Amniotic epithelial cell (primary cell): Measurements from ENCODE around the gene MALRD1.
A peak's percentile ranks its signal among the peaks of the same experiment; 100 is the strongest.

Experiments used
- DNase-seq: peaks from one replicate; pipeline ENCODE4 v3.0.0-alpha.2; 2010; ENCODE audit warnings: low read depth

MALRD1 gene

DNA sequence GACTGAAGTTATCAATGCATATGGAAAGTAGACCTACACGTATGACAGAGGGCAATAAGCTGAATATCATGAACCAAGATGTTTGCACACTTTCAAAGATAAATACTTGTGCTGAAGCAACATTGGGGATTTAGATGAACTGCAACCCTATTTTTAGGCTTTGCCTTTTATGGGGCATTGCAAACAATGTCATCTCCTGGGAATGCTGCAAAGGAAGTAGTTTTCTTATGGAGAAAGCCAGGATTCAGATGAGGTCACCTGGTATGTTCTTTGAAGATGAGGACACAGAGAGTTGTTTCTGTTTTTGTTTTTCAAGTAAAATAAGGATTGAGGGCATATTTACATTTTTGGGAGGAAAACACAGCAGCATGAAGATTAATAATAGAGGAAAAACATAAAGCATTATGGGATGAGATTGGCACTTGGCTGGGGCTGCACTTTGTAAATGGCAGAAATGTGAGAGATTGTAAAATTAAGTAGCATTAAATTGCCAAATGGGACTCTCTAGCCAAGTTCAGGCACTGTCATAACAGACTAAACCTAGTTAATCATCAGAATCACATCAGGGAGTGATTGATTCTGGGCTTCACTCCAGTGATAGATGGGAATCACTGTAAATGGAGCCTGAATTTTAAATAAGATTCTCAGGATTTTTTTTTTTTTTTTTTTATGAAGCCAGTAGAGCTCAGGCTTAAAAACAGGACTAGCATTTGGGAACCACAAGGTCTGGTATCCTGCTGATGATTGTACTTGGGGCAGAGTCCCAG, 63.1 kb downstream of the MALRD1 start:
- DNase-seq, result peak; percentile 1

DNA sequence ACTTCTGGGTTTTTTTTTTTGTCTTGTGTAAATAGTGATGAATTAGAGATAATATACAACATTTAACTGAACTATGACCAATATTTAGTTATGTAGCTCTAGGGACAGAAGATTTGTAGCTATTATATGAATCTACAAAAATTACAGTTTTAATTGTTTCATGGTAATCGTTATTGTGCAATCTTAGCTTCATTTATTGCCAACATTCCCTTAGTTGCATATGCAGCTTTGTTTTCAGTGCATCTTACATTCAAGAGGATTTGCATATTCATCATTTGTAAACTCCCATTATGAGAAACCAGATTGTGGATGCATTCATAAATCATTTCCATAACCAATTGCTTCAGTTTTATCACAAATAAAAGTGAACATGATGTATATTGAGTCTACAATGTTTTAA, 68.8 kb downstream of the MALRD1 start:
- DNase-seq, result no peak

DNA sequence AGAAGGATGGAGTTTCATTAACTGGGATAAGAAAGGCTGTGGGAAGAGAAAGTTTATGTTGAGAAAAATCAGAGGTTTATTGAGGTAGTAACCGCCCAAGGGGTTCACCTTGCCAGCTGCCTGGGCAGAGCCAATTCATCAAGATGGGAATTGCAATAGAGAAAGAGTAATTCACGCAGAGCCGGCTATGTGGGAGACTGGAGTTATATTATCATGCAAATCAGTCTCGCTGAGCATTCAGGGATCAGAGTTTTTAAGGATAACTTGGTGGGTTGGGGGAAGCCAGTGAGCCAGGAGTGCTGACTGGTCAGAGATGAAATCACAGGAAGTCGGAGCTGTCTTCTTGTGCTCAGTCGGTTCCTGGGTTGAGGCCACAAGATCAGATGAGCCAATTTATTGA, 70.6 kb downstream of the MALRD1 start:
- DNase-seq, result no peak

DNA sequence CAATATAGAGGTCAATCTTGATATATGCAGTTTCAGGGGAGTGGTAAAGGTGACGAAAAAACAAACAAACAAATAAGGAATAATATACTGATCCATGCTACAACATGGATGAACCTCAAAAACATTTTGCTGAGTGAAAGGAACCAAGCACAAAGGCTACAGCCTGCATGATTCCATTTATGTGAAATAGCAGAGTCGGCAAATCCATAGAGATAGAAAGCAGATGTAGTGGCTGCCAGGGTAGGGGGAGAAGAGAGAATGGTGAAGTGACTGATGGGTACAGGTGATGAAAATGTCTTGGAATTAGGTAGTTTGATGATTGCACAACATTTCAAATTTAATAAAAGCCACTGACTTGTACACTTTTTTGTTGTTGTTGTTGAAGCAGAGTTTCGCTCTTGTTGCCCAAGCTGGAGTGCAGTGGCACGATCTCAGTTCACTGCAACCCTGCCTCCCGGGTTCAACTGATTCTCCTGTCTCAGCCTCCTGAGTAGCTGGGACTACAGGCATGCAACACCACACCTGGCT, 71.8 kb downstream of the MALRD1 start:
- no peak for DNase-seq

DNA sequence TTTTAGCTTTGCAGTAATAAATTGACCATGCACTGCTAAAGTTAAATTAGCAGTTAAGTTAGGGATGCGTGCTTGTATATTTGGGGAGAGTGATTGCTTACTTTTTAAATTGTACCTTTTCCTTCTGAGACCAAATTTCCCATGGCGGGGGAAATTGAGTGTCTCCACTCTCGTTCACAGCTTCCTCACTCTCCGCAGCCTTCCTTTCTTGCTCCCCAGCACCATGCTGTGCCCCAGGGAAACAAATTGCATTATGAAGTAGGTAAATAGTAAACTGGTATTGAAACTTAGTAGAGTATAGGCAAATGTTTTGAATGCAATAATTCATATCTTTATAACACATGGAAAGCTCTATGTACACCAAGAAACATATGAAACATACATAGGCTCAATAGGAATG, 85.4 kb downstream of the MALRD1 start:
- DNase-seq, result no peak

DNA sequence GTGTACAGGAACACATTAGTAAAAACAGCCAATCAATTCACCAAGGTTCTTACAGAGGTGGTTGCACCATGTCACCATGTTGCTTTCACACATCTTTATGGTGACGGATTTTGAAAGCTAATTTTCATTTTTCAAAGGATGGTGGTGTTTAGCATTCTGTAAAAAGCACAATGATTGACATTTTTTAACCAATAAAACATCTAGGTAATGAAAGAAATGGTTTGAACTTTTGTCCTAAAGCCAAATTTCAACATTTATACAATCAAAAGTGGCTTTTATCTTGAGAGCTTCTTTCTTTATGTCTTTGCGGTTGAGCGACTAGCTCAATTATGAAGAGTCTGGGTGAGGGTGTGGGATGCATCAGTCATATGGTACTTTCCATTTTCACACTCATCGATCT, 94.4 kb downstream of the MALRD1 start:
- no peak for DNase-seq

DNA sequence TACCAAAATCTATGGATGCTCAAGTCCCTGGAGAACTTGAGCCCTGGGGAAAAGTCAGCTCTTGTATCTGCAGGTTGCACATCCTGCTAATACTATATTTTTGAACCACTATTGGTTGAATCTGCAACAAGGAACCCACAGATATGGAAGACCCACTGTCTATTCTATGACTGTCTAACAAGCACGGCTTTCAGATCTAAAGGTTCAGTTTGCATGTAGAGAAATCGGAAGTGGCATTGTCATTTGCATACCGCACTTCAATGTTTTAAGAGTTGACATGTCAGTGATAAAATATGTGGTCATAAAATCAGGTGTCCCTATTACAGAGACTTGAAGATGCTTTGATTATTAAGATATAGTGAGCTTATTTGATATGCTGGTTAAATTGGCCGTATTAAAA, 95.6 kb downstream of the MALRD1 start:
- DNase-seq, result no peak

DNA sequence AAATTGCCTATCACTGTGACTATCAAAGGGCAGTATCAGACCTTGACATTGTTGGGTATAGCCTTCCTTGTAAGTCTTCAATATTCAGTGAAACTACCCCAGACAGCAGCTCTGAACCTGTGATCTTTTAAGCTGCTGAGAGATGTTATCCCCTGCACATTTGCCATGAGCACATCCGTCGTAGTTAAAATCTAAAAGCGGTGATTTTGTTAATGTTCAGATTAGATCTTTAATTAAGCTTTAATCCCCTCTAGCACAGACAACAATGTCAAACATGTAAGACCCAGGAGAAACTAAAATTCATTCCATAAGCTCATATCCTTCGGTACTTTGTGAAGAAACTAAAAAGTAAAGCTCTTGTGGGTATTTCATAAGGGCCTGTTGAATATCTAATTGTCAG, 105.8 kb downstream of the MALRD1 start:
- DNase-seq, result no peak

DNA sequence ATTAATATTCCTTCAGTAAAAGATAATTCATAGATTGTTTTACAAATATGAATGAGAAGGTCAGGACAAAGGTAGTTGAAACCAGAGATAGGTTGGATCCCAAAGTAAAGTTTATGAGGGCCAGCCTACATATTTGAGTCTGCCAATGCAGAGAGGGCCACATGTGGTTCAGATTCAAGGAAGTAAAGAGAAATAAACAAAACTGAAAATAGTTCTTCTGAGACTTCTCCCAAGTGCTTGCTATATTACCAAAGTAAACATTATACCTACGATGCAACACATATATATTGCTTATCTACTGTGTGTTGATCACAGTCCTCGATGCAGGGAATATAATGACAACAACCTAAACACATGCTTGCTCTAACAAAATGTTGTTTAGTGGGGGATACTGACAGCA, 109.8 kb downstream of the MALRD1 start:
- DNase-seq, result no peak

DNA sequence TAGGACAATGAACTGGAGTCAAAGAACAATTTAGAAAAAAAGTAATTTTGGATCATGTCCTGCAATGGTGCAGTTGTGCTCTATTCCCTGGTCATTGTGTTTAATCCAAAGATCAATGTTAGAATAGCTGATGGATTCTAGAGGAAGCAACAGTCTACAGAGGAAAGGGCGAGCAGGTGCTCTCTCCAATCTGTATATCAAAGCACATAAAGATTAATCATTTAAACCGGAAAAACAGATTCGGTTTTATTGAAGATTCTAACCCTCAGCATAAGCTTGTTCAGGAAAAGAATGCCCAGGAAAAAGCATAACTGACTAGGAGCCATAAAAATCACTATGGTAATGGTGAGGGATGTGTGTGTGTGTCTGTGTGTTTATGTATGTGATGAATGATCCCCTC, 110.3 kb downstream of the MALRD1 start:
- DNase-seq, result no peak

DNA sequence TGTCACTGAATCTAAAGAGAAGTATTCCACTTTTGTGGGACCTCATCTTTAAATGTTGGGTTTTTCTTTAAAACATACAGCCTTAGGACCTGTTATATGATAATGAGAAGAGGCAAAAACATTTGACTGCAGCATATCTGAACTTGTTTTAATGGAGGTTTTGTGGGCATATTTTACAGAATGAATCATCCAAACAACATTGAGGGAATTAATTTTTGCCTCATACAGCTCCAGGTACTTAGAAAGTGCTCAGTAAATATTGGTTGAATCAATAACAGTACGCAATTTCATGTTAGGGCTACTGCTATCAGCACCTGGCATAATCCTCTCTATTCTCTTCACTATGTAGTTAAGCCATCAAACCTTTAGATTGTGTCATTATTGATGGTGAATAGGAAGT, 115.9 kb downstream of the MALRD1 start:
- DNase-seq, result no peak

DNA sequence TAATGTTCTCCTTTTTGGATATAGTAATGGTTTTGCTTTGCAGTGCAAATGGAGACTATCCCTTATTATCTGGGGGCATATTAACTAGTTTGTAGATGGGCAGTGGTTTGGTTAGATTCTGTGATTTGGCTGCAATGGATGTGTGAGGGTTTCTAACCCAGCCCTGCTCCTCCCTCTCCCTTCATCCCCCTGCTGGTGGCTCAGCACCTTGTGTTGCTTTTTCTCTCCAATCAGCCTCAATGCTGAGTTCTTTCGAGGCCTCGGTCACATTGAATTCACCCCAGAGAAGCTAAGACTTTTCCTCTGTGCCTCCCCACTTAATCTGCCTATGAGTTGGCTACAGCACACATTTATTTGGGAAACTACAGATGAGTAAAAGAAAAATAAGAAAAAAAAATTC, 120.0 kb downstream of the MALRD1 start:
- DNase-seq, result no peak

DNA sequence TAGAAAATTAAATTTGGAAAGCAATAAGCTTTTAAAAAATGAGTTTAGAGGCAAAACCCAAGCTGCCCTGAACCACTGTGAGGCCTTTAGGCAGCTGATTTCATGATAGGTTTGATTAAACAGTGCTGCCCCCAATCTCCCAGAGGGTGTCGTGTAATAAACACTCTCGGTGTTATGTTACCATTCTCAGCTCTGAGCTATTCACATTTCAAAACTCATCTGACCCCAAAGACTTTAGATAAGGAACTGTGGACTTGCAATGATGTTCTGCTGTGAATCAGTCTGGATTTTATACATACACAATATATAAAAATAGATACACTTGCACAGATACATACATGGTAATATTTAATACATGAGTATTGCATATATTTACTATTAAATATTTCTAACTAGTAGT, 120.4 kb downstream of the MALRD1 start:
- DNase-seq, result peak; percentile 16

DNA sequence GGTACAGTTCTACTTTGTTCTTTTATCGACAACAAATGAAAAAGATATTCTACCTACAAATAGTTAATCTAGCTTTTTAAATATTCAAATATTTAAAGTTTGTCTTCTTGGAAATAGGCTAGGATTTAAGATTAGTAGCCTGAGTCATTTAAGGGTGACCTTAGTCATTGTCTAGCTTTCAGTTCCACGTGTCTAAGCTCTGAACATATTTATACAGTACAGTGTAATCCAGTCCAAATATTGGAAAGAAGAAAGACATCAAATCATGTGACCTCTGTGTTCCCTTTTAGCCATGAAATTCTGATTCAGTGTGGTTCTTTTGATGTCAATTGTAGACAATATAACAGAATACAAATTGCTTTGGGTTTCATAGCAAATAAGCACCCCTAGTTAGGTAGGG, 121.1 kb downstream of the MALRD1 start:
- DNase-seq, result no peak

DNA sequence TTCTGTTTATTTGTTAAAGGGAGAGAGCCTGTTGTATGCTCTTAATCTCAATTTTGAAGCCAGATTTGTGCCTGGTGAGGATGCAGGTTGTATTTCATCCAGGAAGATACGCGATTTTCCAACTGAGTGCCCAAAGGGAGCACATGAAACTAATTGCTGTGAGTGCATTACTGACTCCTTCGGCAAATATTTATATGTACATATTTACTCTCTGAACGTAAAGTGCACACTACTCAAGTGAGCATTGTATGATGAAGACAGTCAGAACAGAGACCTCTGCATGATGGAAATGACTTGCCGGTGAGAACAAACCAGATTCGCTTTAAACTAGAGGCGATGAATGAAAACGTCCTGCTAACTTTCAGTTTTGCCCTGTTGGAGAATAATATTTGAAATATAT, 130.1 kb downstream of the MALRD1 start:
- DNase-seq, result no peak

DNA sequence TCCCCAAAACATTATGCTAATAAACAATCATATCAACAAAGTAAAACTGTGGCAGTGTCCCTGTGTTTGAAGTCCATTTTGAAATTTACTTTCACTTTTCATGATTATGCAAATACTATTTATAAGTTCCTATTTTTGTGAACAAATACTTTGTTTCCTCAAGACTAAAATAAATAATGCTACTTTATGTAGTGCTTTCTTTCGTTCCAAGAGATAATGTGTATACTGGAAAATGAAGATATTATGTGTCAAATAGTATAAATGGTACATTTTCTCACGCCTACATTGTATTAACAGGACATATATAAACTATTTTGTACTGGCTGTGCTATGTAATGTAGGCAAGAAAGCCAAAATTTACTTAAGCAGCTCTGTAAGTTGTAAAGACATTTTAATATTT, 136.3 kb downstream of the MALRD1 start:
- DNase-seq, result no peak

DNA sequence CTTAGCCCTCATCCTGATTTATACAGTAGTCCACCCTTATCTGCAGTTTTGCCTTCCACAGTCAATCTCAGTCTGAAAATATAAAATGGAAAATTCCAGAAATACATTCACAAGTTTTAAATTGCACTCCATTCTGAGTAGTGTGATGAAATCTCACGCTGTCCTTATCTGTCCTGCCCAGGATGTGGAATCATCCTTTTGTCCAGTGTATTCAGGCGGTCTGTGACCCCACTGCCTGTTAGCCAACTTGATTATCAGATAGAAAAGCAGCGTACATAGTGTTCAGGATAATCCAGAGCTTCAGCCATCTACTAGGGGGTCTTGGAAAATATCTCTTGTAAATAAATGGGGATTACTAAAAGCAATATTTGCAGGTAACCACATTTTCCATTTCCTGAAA, 146.3 kb downstream of the MALRD1 start:
- peak; percentile 51 for DNase-seq

DNA sequence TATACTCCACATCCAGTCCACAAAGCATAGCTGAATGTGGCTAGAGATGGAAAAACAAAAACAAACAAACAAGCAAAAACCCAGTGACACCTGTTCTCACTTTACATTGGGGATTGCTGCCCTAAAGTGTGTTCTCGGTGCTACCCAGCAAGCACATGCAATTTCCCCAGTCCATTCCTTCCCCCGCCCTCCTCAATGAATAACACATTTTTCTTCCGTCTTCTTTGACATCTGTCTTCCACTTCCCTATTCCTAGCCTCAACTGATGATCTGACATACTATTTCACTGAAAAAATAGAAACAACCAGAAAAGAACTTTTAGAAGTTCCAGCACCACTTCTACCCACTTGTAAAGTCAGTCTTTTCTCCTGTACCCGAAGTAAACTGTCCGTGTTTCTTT, 147.1 kb downstream of the MALRD1 start:
- no peak for DNase-seq

DNA sequence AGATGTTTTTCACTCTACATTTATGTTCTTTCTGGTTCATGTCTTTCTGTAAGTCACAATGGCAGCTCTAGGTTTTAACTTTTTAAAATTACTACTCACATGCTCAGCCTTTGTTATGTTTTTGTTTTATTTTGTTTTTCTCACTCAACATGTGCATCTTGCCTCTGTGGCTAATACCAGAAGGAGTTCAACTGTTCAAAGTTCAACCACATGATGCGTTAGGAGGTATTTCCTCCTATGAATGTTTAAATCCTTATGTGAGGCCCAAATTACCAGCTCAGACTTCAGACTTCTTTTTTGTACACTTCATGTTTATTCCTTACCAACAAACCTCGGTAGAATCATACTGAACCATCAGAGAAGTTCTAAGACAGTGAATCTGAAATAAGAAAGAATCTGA, 151.6 kb downstream of the MALRD1 start:
- DNase-seq, result no peak

DNA sequence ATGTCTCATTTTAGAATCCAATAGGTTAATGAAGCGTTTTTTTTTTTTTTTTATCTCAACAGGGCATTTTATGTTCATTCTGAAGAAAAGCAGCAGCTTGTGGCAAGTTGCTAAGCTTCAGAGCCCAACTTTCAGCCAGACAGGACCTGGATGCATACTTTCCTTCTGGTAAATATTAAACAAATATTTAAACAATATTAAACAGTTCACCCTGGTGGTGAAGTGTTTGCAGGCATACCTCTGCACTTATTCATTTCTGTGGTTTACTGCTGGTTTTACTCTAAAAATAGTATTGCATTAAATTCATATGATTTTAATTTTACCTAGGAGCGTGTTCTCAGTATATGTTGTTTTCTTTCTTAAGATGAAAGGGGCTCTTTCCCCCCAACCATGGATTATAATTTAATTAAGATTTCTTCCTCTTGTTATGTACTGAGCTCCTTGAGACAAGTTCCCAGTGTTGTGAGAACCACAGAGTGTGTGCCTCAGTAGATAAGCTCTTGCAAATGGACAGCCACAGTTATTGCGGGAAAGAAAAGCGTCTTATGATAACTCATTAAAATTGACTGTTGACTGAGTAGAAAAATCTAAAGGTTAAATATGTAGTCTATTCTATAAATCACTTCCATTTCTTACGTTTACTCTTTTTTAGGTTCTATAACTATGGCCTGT, 155.8 kb downstream of the MALRD1 start:
- DNase-seq, result no peak

DNA sequence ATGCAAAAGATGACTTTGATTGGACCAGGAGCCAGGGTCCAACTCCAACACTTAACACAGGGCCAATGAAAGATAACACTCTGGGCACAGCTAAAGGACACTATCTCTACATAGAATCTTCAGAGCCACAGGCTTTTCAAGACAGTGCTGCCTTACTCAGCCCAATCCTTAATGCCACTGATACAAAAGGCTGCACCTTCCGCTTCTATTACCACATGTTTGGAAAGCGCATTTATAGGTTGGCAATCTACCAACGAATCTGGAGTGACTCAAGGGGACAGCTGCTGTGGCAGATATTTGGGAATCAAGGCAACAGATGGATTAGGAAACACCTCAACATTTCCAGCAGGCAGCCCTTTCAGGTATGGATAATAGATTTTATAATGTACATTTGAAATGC, 160.7 kb downstream of the MALRD1 start:
- DNase-seq, result no peak

DNA sequence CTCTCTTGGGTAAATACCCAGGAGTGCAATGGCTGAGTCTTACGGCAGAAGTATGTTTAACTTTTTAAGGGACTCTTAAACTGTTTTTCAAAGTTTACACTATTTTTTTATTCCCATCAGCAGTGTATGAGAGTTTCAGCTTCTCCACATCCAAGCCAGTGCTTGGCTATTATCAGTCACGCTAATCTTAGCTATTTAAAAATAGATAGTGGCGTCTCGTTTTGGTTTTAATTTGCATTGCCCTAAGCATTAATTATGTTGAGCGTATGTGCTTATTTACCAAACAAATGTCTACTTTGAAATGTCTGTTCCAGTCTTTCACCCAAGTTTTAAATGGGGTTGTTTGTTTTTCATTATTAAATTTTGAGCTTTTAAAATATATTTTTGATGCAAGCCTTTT, 164.0 kb downstream of the MALRD1 start:
- no peak for DNase-seq

DNA sequence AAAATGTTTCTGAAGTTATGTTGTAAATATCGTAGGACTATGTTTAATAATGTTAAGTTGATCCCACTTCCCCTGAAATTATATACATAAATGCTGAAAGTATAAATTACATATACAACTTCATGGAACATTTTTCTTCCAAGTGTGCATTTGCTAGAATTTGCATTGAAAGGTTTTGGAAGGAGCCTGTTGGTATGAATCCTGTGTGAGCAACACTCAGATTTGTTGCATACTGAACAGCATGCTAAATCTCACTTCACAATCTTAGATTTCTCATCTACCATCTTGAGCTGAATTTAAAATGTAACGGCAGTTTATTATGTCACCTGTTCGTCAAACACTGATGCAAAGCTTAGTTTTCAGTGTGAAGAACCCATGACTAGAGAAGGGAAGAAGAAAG, 172.6 kb downstream of the MALRD1 start:
- no peak for DNase-seq

DNA sequence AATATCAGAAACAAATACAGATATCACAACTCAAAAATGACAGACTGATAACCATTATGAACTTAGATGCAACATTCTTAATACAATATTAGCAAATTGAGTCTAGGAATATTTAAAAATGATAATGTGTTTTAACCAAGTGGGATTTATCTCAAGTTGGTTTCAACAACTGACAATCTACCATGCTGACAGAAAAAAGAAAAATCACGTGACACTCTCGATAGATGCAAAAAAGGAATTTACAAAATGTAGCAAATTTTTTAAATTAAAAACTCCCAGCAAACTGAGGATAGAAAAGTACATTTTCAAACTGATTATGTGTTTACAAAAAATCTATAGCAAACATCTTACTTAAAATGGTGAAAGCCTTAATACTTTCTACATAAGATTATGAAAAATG, 177.4 kb downstream of the MALRD1 start:
- DNase-seq, result no peak
